ENCODE data around the gene OR8S1.

OR8S1 gene

GRCh38 chr12:48569946-48570345, 44.5 kb downstream of the OR8S1 start, which contains the start of gene LALBA:
TSS of gene LALBA (minus strand) at chr12:48570046. CDS start at chr12:48570020, 26 bp downstream.
- Histone ChIP-seq H3K36me3 (ENCODE audit: insufficient read depth, low read length) (no peaks in the 10 kb centered on the region), H3K4me1 (ENCODE audit: insufficient read depth, low read length, poor library complexity, severe bottlenecking) (no peaks in the 10 kb centered on the region), H4K20me1 (ENCODE audit: insufficient read depth, low read length, poor library complexity, severe bottlenecking) (no peaks in the 10 kb centered on the region), H3F3A (ENCODE audit: low read depth) (no peaks in the 10 kb centered on the region), H3K4me3 (ENCODE audit: low read length, poor library complexity, severe bottlenecking) (no peak within 1 kb of the TSS), H3K4me2 (ENCODE audit: low read depth, low read length, poor library complexity, severe bottlenecking) (no peak within 1 kb of the TSS), H2AFZ (ENCODE audit: low read length) (no peak within 1 kb of the TSS), H3K27me3 (ENCODE audit: insufficient read depth, low read length, poor library complexity, severe bottlenecking) (no peaks in the 10 kb centered on the region), H3K9me3 (ENCODE audit: insufficient read depth, low read depth, low read length) (no peaks in the 10 kb centered on the region), H3K9me2 (replicated peaks; ENCODE audit: low read depth, low read length) (no peaks in the 10 kb centered on the region), H3K9ac (ENCODE audit: low read depth, low read length, poor library complexity, severe bottlenecking) (no peak within 1 kb of the TSS), H3K79me2 (ENCODE audit: insufficient read depth, low read length) (no peaks in the 10 kb centered on the region)
- TF ChIP-seq EZH2phosphoT487 (IDR thresholded peaks at IDR 0.05; ENCODE audit: borderline replicate concordance) (no peak), CTCF (conservative IDR thresholded peaks at IDR 0.05; ENCODE audit: low read length) (no peak)

- Histone ChIP-seq H3K4me3 (ENCODE audit: low read length, poor library complexity, severe bottlenecking) (no peak overlapping the region), H3K9me2 (replicated peaks; ENCODE audit: low read depth, low read length) (no peaks in the 10 kb centered on the region), H3K9me3 (ENCODE audit: insufficient read depth, low read depth, low read length) (no peaks in the 10 kb centered on the region), H3K4me1 (ENCODE audit: insufficient read depth, low read length, poor library complexity, severe bottlenecking) (no peaks in the 10 kb centered on the region), H3K4me2 (ENCODE audit: low read depth, low read length, poor library complexity, severe bottlenecking) (no peak overlapping the region), H3K9ac (ENCODE audit: low read depth, low read length, poor library complexity, severe bottlenecking) (no peak overlapping the region), H3K36me3 (ENCODE audit: insufficient read depth, low read length) (no peaks in the 10 kb centered on the region), H3F3A (ENCODE audit: low read depth) (no peaks in the 10 kb centered on the region), H3K79me2 (ENCODE audit: insufficient read depth, low read length) (no peaks in the 10 kb centered on the region), H4K20me1 (ENCODE audit: insufficient read depth, low read length, poor library complexity, severe bottlenecking) (no peaks in the 10 kb centered on the region), H3K27me3 (ENCODE audit: insufficient read depth, low read length, poor library complexity, severe bottlenecking) (no peaks in the 10 kb centered on the region), H2AFZ (ENCODE audit: low read length) (no peak overlapping the region)
- TF ChIP-seq EZH2phosphoT487 (IDR thresholded peaks at IDR 0.05; ENCODE audit: borderline replicate concordance) (no peak), CTCF (conservative IDR thresholded peaks at IDR 0.05; ENCODE audit: low read length) (no peak)
Observed at GRCh38 chr12:48572326-48572725, 46.9 kb downstream of the OR8S1 start.
